IMR-90 (cell line): ENCODE data around the gene CAPN3. TPM values are rescaled to one million over a fixed set of nuclear protein-coding genes. Genes with fewer than 3 reads are reported as not detected.

Source experiments
- ATAC-seq: fragments of 200-7000 bp; cut with Tn5 transposase; 2 replicates; pipeline ENCODE4 v1.9.1; 2020; ENCODE audit warnings: low read depth, mild to moderate bottlenecking, moderate library complexity
- BruUV-seq: library from RNA; stranded (reverse); fragments of 400-500 nt; replicated peaks from 2 replicates; lab custom pipeline; 2021; lab: Mats Ljungman, UMichigan
- CTCF ChIA-PET: fragments of 300-600 bp; formaldehyde crosslinking; extraction: SDS; loops from one replicate; lab custom pipeline; 2021; ENCODE audit warnings: antibody characterized with exemption; lab: Yijun Ruan, JAX
- POLR2A ChIA-PET: fragments of 300-600 bp; sonication (Branson Sonifier 250); formaldehyde crosslinking; loops from one replicate; lab custom pipeline; 2022; ENCODE audit warnings: antibody characterized with exemption; ENCODE audit not compliant: unreplicated experiment; lab: Charles Lee
- DNase-seq: peaks from one replicate; pipeline ENCODE4 v3.0.0; 2013
- H2AFZ ChIP-seq: replicated peaks from 2 replicates; pipeline ENCODE3; 2013; ENCODE audit warnings: low read length, mild to moderate bottlenecking; ENCODE audit not compliant: poor library complexity
- H2AK5ac ChIP-seq: 2 replicates; pipeline ENCODE4 v1.6.1; 2013; ENCODE audit warnings: low read depth, low read length, inconsistent platforms
- H2AK9ac ChIP-seq: replicated peaks from 2 replicates; pipeline ENCODE3; 2013; ENCODE audit warnings: mild to moderate bottlenecking, low read depth, low read length, moderate library complexity; ENCODE audit not compliant: poor library complexity
- H2BK120ac ChIP-seq: 2 replicates; pipeline ENCODE4 v1.6.1; 2013; ENCODE audit warnings: low read depth, low read length, inconsistent platforms
- H2BK15ac ChIP-seq: 3 replicates; pipeline ENCODE4 v1.6.1; 2013; ENCODE audit warnings: low read depth, low read length, inconsistent platforms
- H2BK20ac ChIP-seq: 2 replicates; pipeline ENCODE4 v1.6.1; 2013; ENCODE audit warnings: low read depth, mild to moderate bottlenecking, inconsistent platforms, low read length, moderate library complexity
- H2BK5ac ChIP-seq: 2 replicates; pipeline ENCODE4 v1.6.1; 2013; ENCODE audit warnings: mild to moderate bottlenecking, low read depth, low read length, inconsistent platforms; ENCODE audit not compliant: poor library complexity, severe bottlenecking
- H3K14ac ChIP-seq: replicated peaks from 2 replicates; pipeline ENCODE4 v1.6.1; 2013; ENCODE audit warnings: low read depth, low read length, inconsistent platforms
- H3K18ac ChIP-seq: 2 replicates; pipeline ENCODE4 v1.6.1; 2013; ENCODE audit warnings: low read depth, low read length, control low read depth
- H3K23ac ChIP-seq: 2 replicates; pipeline ENCODE4 v1.6.1; 2013; ENCODE audit warnings: low read depth, low read length, inconsistent platforms
- H3K27ac ChIP-seq: 2 replicates; pipeline ENCODE4 v1.5.1; 2013; ENCODE audit warnings: mild to moderate bottlenecking, control low read depth, low read length; ENCODE audit not compliant: insufficient read depth
- H3K27me3 ChIP-seq: 2 replicates; pipeline ENCODE4 v1.6.1; 2013; ENCODE audit warnings: low read length; ENCODE audit not compliant: control insufficient read depth, insufficient read depth
- H3K36me3 ChIP-seq: 2 replicates; pipeline ENCODE4 v1.6.1; 2013; ENCODE audit warnings: low read length, mixed read lengths; ENCODE audit not compliant: control insufficient read depth, insufficient read depth
- H3K4ac ChIP-seq: 2 replicates; pipeline ENCODE4 v1.6.1; 2013; ENCODE audit warnings: low read depth, low read length, inconsistent platforms
- H3K4me1 ChIP-seq: 2 replicates; pipeline ENCODE4 v1.6.1; 2013; ENCODE audit warnings: low read length, mixed read lengths; ENCODE audit not compliant: control insufficient read depth, insufficient read depth
- H3K4me2 ChIP-seq: 2 replicates; pipeline ENCODE4 v1.6.1; 2013; ENCODE audit warnings: low read depth, mild to moderate bottlenecking, control low read depth, low read length, moderate library complexity
- H3K4me3 ChIP-seq: 2 replicates; pipeline ENCODE4 v1.5.1; 2013; ENCODE audit warnings: low read depth, mild to moderate bottlenecking, control low read depth, low read length, moderate library complexity; ENCODE audit not compliant: insufficient read depth
- H3K56ac ChIP-seq: 2 replicates; pipeline ENCODE4 v1.6.1; 2013; ENCODE audit warnings: low read length, inconsistent platforms; ENCODE audit not compliant: insufficient read depth; ENCODE audit errors: extremely low read depth
- H3K79me1 ChIP-seq, 2 experiments: 2 replicates each; pipeline ENCODE4 v1.6.1; 2013; ENCODE audit warnings: low read length in 2 of 2, inconsistent platforms in 1 of 2, low read depth in 1 of 2
- H3K9ac ChIP-seq: 2 replicates; pipeline ENCODE4 v1.6.1; 2013; ENCODE audit warnings: low read depth, low read length, control low read depth
- H3K9me1 ChIP-seq: 2 replicates; pipeline ENCODE4 v1.6.1; 2013; ENCODE audit warnings: low read length, inconsistent platforms; ENCODE audit not compliant: insufficient read depth
- H3K9me3 ChIP-seq: 2 replicates; pipeline ENCODE4 v1.6.1; 2013; ENCODE audit warnings: low read length; ENCODE audit not compliant: control insufficient read depth, insufficient read depth
- H4K20me1 ChIP-seq: 2 replicates; pipeline ENCODE4 v1.6.1; 2013; ENCODE audit warnings: low read length, inconsistent platforms; ENCODE audit not compliant: insufficient read depth
- H4K5ac ChIP-seq: 2 replicates; pipeline ENCODE4 v1.6.1; 2013; ENCODE audit warnings: mild to moderate bottlenecking, low read depth, low read length, control low read depth
- H4K8ac ChIP-seq, 2 experiments: 2 replicates each; pipeline ENCODE4 v1.6.1; 2013; ENCODE audit warnings: low read depth in 2 of 2, low read length in 2 of 2, control low read depth in 1 of 2, inconsistent platforms in 1 of 2
- H4K91ac ChIP-seq: 2 replicates; pipeline ENCODE4 v1.6.1; 2013; ENCODE audit warnings: low read depth, low read length, inconsistent platforms; ENCODE audit not compliant: insufficient read depth
- BHLHE40 ChIP-seq: fragments of 150-350 bp; IDR thresholded peaks from 2 replicates; pipeline ENCODE4 v1.6.1; 2016; ENCODE audit warnings: mild to moderate bottlenecking, low read depth, low read length
- CHD1 ChIP-seq: IDR thresholded peaks from 2 replicates; pipeline ENCODE4 v1.6.1; 2012; ENCODE audit warnings: low read depth, low read length, improper control_type of control experiment
- CTCF ChIP-seq: conservative IDR thresholded peaks from 2 replicates; pipeline ENCODE4 v1.5.1; 2012; ENCODE audit warnings: mild to moderate bottlenecking, low read depth, low read length, improper control_type of control experiment
- ELK1 ChIP-seq: fragments of 150-350 bp; IDR thresholded peaks from 2 replicates; pipeline ENCODE4 v1.6.1; 2016; ENCODE audit warnings: low read depth, mild to moderate bottlenecking, low read length, moderate library complexity, borderline replicate concordance
- FOS ChIP-seq: fragments of 150-350 bp; IDR thresholded peaks from 2 replicates; pipeline ENCODE4 v1.6.1; 2016; ENCODE audit warnings: low read depth, low read length
- MAFK ChIP-seq: IDR thresholded peaks from 2 replicates; pipeline ENCODE4 v1.6.1; 2012; ENCODE audit warnings: low read depth, low read length, improper control_type of control experiment
- MAZ ChIP-seq: IDR thresholded peaks from 2 replicates; pipeline ENCODE4 v1.6.1; 2012; ENCODE audit warnings: low read depth, mild to moderate bottlenecking, low read length, improper control_type of control experiment, moderate library complexity, borderline replicate concordance
- MXI1 ChIP-seq: IDR thresholded peaks from 2 replicates; pipeline ENCODE4 v1.6.1; 2012; ENCODE audit warnings: low read depth, mild to moderate bottlenecking, low read length, moderate library complexity, borderline replicate concordance
- RCOR1 ChIP-seq: IDR thresholded peaks from 2 replicates; pipeline ENCODE4 v1.6.1; 2012; ENCODE audit warnings: mild to moderate bottlenecking, low read length, improper control_type of control experiment; ENCODE audit not compliant: insufficient replicate concordance
- SMC3 ChIP-seq: fragments of 150-350 bp; IDR thresholded peaks from 2 replicates; pipeline ENCODE4 v1.6.1; 2016; ENCODE audit warnings: low read depth, mild to moderate bottlenecking, antibody characterized with exemption, low read length, moderate library complexity
- WGBS, 2 experiments: methylation state at CpG; one replicate each; pipeline versions ENCODE4 v1.1.5 to v1.1.7; 2013; ENCODE audit warnings: missing lambda C conversion rate in 2 of 2; ENCODE audit not compliant: insufficient read length in 1 of 2; ENCODE audit errors: extremely low coverage in 2 of 2; 5-methylcytosine and 5-hydroxymethylcytosine counted together
- dilution Hi-C: fragments of 300-500 bp; cut with HindIII; formaldehyde crosslinking; loops from one replicate; pipeline ENCODE4 v1.14.3; 2018; ENCODE audit warnings: low sequenced_read_pairs; ENCODE audit not compliant: unreplicated experiment
- in situ Hi-C: fragments of 300-500 bp; cut with MboI; formaldehyde crosslinking; loops from 3 replicates; pipeline ENCODE4 v1.14.3; 2019; ENCODE audit warnings: low sequenced_read_pairs, inconsistent platforms, mixed read lengths
- intact Hi-C: fragments of 100-400 bp; cut with micrococcal nuclease; formaldehyde crosslinking; loops from 2 replicates; pipeline ENCODE4 v1.10.0; 2022
- polyA plus RNA-seq, 3 experiments: library from polyadenylated mRNA; depleted of rRNA; stranded (reverse); fragments of >200 nt; gene quantifications; 2 replicates each; pipeline ENCODE4 v1.2.3, GENCODE V29; 2012; ENCODE audit warnings: low replicate concordance in 1 of 3
- total RNA-seq: library from RNA; depleted of rRNA; stranded (reverse); fragments of >200 nt; gene quantifications from 2 replicates; pipeline ENCODE4 v1.2.3, GENCODE V29; 2012

Gene CAPN3
- total and polyA plus RNA-seq, 2 of the 4 experiments (the other 2 are of a cell fraction) = 1.1 to 1.4 TPM

DNA sequence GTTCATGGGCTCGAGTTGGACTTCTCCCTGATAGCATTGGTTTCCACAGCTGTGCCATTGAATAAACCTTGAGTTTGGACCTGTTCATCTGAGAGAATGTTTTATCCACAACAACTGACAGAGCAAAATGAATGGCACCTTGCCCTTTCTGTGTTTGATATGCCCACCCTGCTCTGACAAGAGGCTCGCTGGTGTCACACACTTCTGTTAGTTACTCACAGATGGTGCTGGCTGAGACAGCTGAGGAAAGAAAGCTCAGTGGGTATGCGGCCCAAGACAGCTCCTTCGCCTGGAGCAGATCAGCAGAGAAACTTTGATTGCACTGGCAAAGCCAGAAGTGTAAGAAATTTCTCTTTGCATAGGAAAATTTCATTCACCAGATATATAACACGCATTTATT lies 2.5 kb upstream of the CAPN3 start:
- no peak overlapping the region for H3K4me3 ChIP-seq
- dilution Hi-C loops = no loop called here
- no peak overlapping the region for H2AK5ac ChIP-seq
- H4K5ac ChIP-seq = no peak overlapping the region
- no peak overlapping the region for H2AFZ ChIP-seq
- no peak for DNase-seq
- no peak overlapping the region for H2BK15ac ChIP-seq
- 0% methylated on average over 1 of the region's 5 CpGs; no CpG with 5 or more reads in 1 of the 2 experiments for WGBS, 2 experiments
- no peak overlapping the region for H4K91ac ChIP-seq
- H3K56ac ChIP-seq = no peak overlapping the region
- no peak overlapping the region for H2BK120ac ChIP-seq
- no peak overlapping the region for H2AK9ac ChIP-seq
- no peaks in the 10 kb centered on the region for H3K79me1 ChIP-seq
- H3K27me3 ChIP-seq = no peaks in the 10 kb centered on the region
- TF ChIP-seq MAZ (no peak), SMC3 (no peak), FOS (no peak), MAFK (no peak), CTCF (no peak), CHD1 (no peak), ELK1 (no peak), RCOR1 (no peak), MXI1 (no peak), BHLHE40 (no peak)
- H3K23ac ChIP-seq = no peak overlapping the region
- ChIA-PET CTCF (interaction anchor here (0.5 kb wide), 1 partner anchor 137 kb away, joined by 4 read pairs; no protein-coding TSS in a partner anchor), POLR2A (no interaction called here)
- H4K8ac ChIP-seq = no peak overlapping the region
- BruUV-seq = no TSS peak
- no peak overlapping the region for H3K27ac ChIP-seq
- no peak overlapping the region for H3K4me2 ChIP-seq
- H2BK20ac ChIP-seq = no peak overlapping the region
- in situ Hi-C loops = no loop called here
- peaks cover 4% of the 10 kb centered on the region; the same call in 1 of the 2 replicates for H3K36me3 ChIP-seq
- no peak overlapping the region for H3K4ac ChIP-seq
- intact Hi-C loops = no loop called here
- H3K9me1 ChIP-seq = peaks cover 4% of the 10 kb centered on the region; the same call in 1 of the 2 replicates
- H3K14ac ChIP-seq = no peak overlapping the region
- no peaks in the 10 kb centered on the region for H3K9me3 ChIP-seq
- ATAC-seq = no peak
- no peak overlapping the region for H3K18ac ChIP-seq
- no peaks in the 10 kb centered on the region for H4K20me1 ChIP-seq
- no peaks in the 10 kb centered on the region for H3K4me1 ChIP-seq
- no peak overlapping the region for H2BK5ac ChIP-seq
- no peak overlapping the region for H3K9ac ChIP-seq
